Vagina (tissue), 2 donors: ENCODE measurements around the gene HSPBP1. TPM values are rescaled to one million over a fixed set of nuclear protein-coding genes. Genes with fewer than 3 reads are reported as not detected.
"Not testable (repeated sequence)": the region's sequence is repeated elsewhere in the genome, so short reads cannot be mapped to it uniquely, and the experiment has no call there.

Experiments
- DNase-seq, 2 donors: peaks; one replicate each; pipeline ENCODE4 v3.0.0-alpha.2; 2017; ENCODE audit errors: extremely low spot score in 2 of 2
- H3K27ac ChIP-seq: fragments of 200-600 bp; sonication (generic); one replicate; pipeline ENCODE4 v1.5.1; 2019
- H3K27me3 ChIP-seq: fragments of 200-600 bp; sonication (generic); one replicate; pipeline ENCODE4 v1.5.1; 2019
- H3K36me3 ChIP-seq, 2 donors: fragments of 200-600 bp; sonication (generic); one replicate each; pipeline ENCODE4 v1.5.1; 2017 to 2019
- H3K4me1 ChIP-seq: fragments of 200-600 bp; sonication (generic); one replicate; pipeline ENCODE4 v1.5.1; 2019
- H3K4me3 ChIP-seq, 2 donors: fragments of 200-600 bp; sonication (generic); 1 replicate in 1 of 2; 2 replicates in 1 of 2; pipeline ENCODE4 v1.5.1; 2016 to 2019
- H3K9me3 ChIP-seq: fragments of 200-600 bp; sonication (generic); one replicate; pipeline ENCODE4 v1.5.1; 2019
- POLR2A ChIP-seq, 2 donors: fragments of 450-650 bp; IDR thresholded peaks; one replicate each; pipeline ENCODE4 v1.6.1; 2017; ENCODE audit warnings: antibody characterized with exemption in 2 of 2, mild to moderate bottlenecking in 2 of 2, moderate library complexity in 2 of 2
- POLR2AphosphoS5 ChIP-seq, 2 donors: sonication (generic); formaldehyde crosslinking; IDR thresholded peaks; one replicate each; pipeline ENCODE4 v1.9.0; 2017; ENCODE audit warnings: antibody characterized with exemption in 2 of 2, mild to moderate bottlenecking in 2 of 2, low read depth in 1 of 2; ENCODE audit not compliant: insufficient read depth in 1 of 2
- intact Hi-C: fragments of 100-400 bp; cut with DNase I; formaldehyde crosslinking; loops from one replicate; pipeline ENCODE4 v1.15.1; 2023
- total RNA-seq: library from RNA; depleted of rRNA; stranded (reverse); fragments of >200 nt; gene quantifications from one replicate; pipeline ENCODE4 v1.2.3, GENCODE V29; 2016
- TF ChIP-seq, protein P1 (sequence below), 3 experiments: fragments of 450-650 bp in 2 of 3; fragments of 200-600 bp in 1 of 3; sonication (generic) in 1 of 3; IDR thresholded peaks; one replicate each; pipeline ENCODE4 v1.5.1; 2017 to 2019; ENCODE audit warnings: antibody characterized with exemption in 3 of 3, mild to moderate bottlenecking in 2 of 3, moderate library complexity in 2 of 3

HSPBP1 gene
- total RNA-seq, 1 donor from 2014 or later = 29.5 TPM

DNA sequence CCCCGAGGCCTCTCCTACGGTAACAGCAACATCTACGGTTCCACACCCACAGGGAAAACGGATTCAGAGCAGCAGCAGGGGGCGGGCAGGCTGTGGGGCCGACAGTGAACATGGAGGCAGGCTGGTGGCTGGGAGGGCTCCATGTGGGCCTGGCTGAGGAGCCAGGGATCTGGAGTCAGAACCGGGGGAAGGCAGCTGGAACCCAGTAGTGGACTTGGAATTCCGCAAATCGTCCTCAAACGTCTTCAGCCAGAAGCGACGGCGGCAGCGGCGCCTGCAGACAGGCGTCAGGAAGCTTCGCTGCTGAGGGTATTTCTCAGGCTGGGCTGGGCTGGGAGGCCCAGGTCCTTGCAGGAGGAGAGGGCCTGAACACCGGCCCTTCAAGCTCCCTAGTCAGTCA lies 53.1 kb downstream of the HSPBP1 start:
- H3K4me1 ChIP-seq = no peaks in the 10 kb centered on the region
- no peak for DNase-seq

GRCh38 chr19:55226273-55226672 lies 53.6 kb downstream of the HSPBP1 start:
- no peak for DNase-seq
- peaks cover 0 to 38% of the 10 kb centered on the region in 2 donors for H3K36me3 ChIP-seq

More for the DNA sequence above, 53.1 kb downstream of the HSPBP1 start:
- intact Hi-C loops = no loop called here
- H3K27me3 ChIP-seq = no peaks in the 10 kb centered on the region
- no peaks in the 10 kb centered on the region for H3K9me3 ChIP-seq
- no peak overlapping the region for H3K4me3 ChIP-seq
- H3K36me3 ChIP-seq = peaks cover 0 to 43% of the 10 kb centered on the region in 2 donors
- H3K27ac ChIP-seq = no peak overlapping the region
- TF ChIP-seq POLR2AphosphoS5 (IDR thresholded peaks at IDR 0.05; ENCODE audit: insufficient read depth in 1 of 2, low read depth in 1 of 2) = no peak
- no peak for TF ChIP-seq POLR2A (IDR thresholded peaks at IDR 0.05)
- TF ChIP-seq, protein P1, sequence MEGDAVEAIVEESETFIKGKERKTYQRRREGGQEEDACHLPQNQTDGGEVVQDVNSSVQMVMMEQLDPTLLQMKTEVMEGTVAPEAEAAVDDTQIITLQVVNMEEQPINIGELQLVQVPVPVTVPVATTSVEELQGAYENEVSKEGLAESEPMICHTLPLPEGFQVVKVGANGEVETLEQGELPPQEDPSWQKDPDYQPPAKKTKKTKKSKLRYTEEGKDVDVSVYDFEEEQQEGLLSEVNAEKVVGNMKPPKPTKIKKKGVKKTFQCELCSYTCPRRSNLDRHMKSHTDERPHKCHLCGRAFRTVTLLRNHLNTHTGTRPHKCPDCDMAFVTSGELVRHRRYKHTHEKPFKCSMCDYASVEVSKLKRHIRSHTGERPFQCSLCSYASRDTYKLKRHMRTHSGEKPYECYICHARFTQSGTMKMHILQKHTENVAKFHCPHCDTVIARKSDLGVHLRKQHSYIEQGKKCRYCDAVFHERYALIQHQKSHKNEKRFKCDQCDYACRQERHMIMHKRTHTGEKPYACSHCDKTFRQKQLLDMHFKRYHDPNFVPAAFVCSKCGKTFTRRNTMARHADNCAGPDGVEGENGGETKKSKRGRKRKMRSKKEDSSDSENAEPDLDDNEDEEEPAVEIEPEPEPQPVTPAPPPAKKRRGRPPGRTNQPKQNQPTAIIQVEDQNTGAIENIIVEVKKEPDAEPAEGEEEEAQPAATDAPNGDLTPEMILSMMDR (IDR thresholded peaks at IDR 0.05) = no peak

GRCh38 chr19:55225415-55225958 lies 54.4 kb downstream of the HSPBP1 start:
- H3K27ac ChIP-seq = no peak overlapping the region
- H3K27me3 ChIP-seq = no peaks in the 10 kb centered on the region
- no peak overlapping the region for H3K4me3 ChIP-seq
- TF ChIP-seq, protein P1 (IDR thresholded peaks at IDR 0.05) = no peak
- no peak for TF ChIP-seq POLR2AphosphoS5 (IDR thresholded peaks at IDR 0.05; ENCODE audit: insufficient read depth in 1 of 2, low read depth in 1 of 2)
- no peak for TF ChIP-seq POLR2A (IDR thresholded peaks at IDR 0.05)
- intact Hi-C loops = no loop called here
- H3K36me3 ChIP-seq = peaks cover 0 to 30% of the 10 kb centered on the region in 2 donors
- no peaks in the 10 kb centered on the region for H3K9me3 ChIP-seq
- no peak for DNase-seq
- no peaks in the 10 kb centered on the region for H3K4me1 ChIP-seq

More at GRCh38 chr19:55226273-55226672, 53.6 kb downstream of the HSPBP1 start:
- TF ChIP-seq, protein P1 (IDR thresholded peaks at IDR 0.05) = no peak
- no peak for TF ChIP-seq POLR2AphosphoS5 (IDR thresholded peaks at IDR 0.05; ENCODE audit: insufficient read depth in 1 of 2, low read depth in 1 of 2)
- TF ChIP-seq POLR2A (IDR thresholded peaks at IDR 0.05) = no peak
- Histone ChIP-seq H3K4me3 (no peak overlapping the region), H3K27ac (no peak overlapping the region), H3K4me1 (no peaks in the 10 kb centered on the region), H3K9me3 (no peaks in the 10 kb centered on the region), H3K27me3 (no peaks in the 10 kb centered on the region)
- intact Hi-C loops = no loop called here

GRCh38 chr19:55224679-55225414 lies 55.1 kb downstream of the HSPBP1 start:
- H3K4me1 ChIP-seq, DNase-seq, H3K4me3 ChIP-seq, H3K27ac ChIP-seq, intact Hi-C loops, H3K27me3 ChIP-seq, H3K9me3 ChIP-seq: not testable (repeated sequence)
- peaks cover 0 to 23% of the 10 kb centered on the region in 2 donors for H3K36me3 ChIP-seq

DNA sequence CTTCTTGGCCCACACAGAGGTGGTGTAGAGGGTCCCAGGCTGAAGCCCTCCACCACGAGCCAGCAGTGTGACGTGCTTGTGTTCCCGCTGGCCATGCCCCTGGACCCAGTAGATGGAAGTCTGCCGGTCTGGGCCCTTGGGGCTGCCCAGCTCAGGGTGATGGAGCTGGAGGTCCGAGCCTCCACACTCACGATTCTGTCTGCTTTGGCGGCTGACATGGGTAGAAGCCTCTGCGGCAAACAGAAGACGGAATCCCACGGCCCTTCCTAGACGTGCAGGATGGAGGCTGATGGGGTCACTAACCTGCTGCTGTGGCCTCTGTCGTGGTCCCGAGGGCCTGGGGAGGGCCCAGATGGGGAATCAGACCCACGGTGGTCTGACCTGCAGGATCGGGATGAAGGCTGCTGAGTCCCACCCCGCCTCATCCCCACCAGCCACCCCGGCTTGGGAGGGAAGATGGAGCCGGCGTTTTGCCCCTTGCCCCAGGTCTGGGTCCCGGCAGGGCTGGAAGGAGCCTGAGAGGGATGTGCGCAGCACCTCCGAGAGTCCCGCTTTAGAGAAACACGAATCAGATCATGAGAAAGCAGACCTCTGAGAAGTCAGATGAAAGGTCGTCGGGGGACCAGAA lies 55.8 kb downstream of the HSPBP1 start:
- no peak for DNase-seq
- Histone ChIP-seq H3K27ac (no peak overlapping the region), H3K4me3 (no peak overlapping the region), H3K9me3 (no peaks in the 10 kb centered on the region), H3K27me3 (no peaks in the 10 kb centered on the region), H3K36me3 (peaks cover 0 to 17% of the 10 kb centered on the region in 2 donors), H3K4me1 (no peaks in the 10 kb centered on the region)
- TF ChIP-seq, protein P1 (IDR thresholded peaks at IDR 0.05) = no peak
- no peak for TF ChIP-seq POLR2AphosphoS5 (IDR thresholded peaks at IDR 0.05; ENCODE audit: insufficient read depth in 1 of 2, low read depth in 1 of 2)
- no peak for TF ChIP-seq POLR2A (IDR thresholded peaks at IDR 0.05)
- intact Hi-C loops = no loop called here
